ENCODE measurements around the gene GPBAR1.

GRCh38 chr2:218286570-218287459, 26.0 kb downstream of the GPBAR1 start:
- TF ChIP-seq POLR2A (IDR thresholded peaks at IDR 0.05), result no peak
- TF ChIP-seq CTCF (IDR thresholded peaks at IDR 0.05), result no peak
- TF ChIP-seq EP300 (IDR thresholded peaks at IDR 0.05), result peak; percentile 18

All from ovary (tissue), 3 donors.